Omental fat pad (tissue), 4 donors: ENCODE data around the gene TMSB4X. TPM values are rescaled to one million over a fixed set of nuclear protein-coding genes. Genes with fewer than 3 reads are reported as not detected.
"Not testable (repeated sequence)": the region's sequence is repeated elsewhere in the genome, so short reads cannot be mapped to it uniquely, and the experiment has no call there.

Experiments
- ATAC-seq: fragments of 150-250 bp; one replicate; pipeline ENCODE4 v1.9.1; 2016; ENCODE audit warnings: mild to moderate bottlenecking, moderate library complexity; ENCODE audit not compliant: low FRiP score
- DNase-seq: peaks from one replicate; pipeline ENCODE4 v3.0.0-alpha.2; 2019; ENCODE audit warnings: low spot score
- CTCF ChIP-seq, 3 donors: fragments of 450-650 bp; IDR thresholded peaks; one replicate each; pipeline ENCODE4 v1.5.1; 2016 to 2017; ENCODE audit warnings: antibody characterized with exemption in 3 of 3, mild to moderate bottlenecking in 3 of 3, moderate library complexity in 2 of 3
- total RNA-seq, 4 donors: library from RNA; depleted of rRNA; stranded (reverse); fragments of >200 nt; gene quantifications; one replicate each; pipeline ENCODE4 v1.1.0, GENCODE V29; 2016

The TMSB4X gene
- total RNA-seq, 4 donors from 2014 or later = 3,948 to 5,890 (median 5,138) TPM

GRCh38 chrX:12972878-12973560 lies 1.9 kb upstream of the TMSB4X start:
- no peak for TF ChIP-seq CTCF (IDR thresholded peaks at IDR 0.05)
- ATAC-seq (no peak), DNase-seq (no peak)

DNA sequence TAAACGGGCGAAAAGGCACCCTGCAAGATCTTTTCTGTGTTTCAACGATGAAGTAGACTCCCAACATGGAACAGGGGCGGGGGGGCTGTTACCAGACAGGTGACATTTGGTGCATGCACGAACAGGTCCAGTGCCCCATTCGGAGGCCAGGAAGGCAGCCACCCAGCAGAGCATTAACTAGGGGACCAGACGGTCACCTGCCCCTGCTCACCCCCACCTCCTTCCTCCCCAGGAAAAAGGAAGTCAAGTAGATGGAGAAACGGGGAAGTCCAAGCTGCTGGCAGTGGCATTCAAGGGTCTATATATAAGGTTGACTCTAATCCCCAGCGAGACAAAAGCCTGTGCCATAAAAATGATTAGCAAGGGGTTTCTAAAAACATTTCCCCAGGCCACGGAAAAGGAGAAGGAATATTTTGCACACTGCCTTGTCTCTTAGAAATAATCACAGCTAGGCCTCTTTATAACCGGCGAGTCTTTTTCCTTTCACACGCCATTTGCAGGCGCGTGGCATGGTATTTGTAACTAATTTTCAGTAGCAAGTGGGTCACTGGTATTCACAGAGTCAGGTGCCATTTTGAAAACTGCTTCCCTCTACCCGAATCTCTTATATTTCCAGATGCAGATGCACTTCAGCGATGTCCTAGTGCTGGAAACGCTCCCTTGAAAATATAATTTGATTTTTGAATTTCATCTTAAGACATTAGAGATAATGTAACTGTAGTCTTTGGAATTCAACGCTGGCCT lies 1.2 kb upstream of the TMSB4X start:
- no peak for ATAC-seq
- TF ChIP-seq CTCF (IDR thresholded peaks at IDR 0.05) = no peak
- no peak for DNase-seq

GRCh38 chrX:12974305-12974795 lies 560 bp upstream of the TMSB4X start:
- peak; percentile 32 for DNase-seq
- TF ChIP-seq CTCF (IDR thresholded peaks at IDR 0.05) = no peak
- ATAC-seq = peak; percentile 55

GRCh38 chrX:12975670-12975965 lies 708 bp downstream of the TMSB4X start:
- TF ChIP-seq CTCF (IDR thresholded peaks at IDR 0.05) = no peak
- ATAC-seq = no peak
- DNase-seq = no peak

DNA sequence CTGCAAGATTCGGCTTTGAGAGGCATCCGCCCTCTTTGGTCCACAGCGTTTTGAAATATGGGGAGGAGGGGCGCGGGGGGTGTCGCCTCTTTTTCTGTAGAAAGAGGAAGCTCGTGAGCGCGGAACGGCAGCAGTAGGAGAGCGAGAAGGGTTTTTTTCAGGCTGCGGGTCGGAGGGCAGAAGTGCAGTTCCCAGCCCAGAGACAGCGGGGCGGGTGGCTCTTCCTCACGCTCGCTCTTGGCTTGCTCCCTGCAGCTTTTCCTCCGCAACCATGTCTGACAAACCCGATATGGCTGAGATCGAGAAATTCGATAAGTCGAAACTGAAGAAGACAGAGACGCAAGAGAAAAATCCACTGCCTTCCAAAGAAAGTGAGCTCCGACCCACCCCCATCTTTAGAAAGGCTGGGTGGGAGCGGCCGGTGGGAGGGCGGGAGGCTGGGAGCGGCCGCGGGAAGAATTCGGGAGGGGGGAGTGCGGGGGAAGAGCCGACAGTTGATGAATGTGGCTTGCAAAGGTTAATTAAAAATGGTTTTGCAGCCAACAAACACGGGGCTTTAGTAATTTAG lies 1.2 kb downstream of the TMSB4X start:
- TF ChIP-seq CTCF (IDR thresholded peaks at IDR 0.05) = no peak
- ATAC-seq (no peak), DNase-seq (no peak)

- DNase-seq, ATAC-seq: not testable (repeated sequence)
These were observed 2.2 kb downstream of the TMSB4X start for GRCh38 chrX:12976819-12977732.

DNA sequence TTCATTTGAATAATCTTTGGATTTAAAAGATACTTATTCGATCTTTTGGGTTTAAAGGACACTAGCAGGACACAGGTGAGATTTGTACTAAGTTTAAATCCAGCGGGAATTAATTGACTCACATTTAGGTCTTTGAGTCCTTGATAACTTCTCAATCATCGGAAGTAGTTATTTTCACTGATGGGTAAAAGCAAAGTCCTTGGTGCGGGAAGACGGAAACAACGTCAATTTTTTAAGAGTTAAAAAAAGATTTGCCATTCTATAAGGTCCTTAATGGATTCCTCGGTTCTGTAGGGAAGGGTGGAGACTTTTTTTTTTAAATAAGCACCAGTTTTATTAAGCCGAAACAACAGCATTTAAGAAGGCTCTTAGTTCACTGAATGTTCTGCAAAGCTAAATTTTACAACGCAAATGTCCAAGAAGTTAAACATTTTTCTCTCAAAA lies 2.9 kb downstream of the TMSB4X start:
- DNase-seq (no peak), ATAC-seq (no peak)
- TF ChIP-seq CTCF (IDR thresholded peaks at IDR 0.05) = no peak
